ENCODE measurements around the gene DHRS2.
"Not testable (repeated sequence)": the region's sequence is repeated elsewhere in the genome, so short reads cannot be mapped to it uniquely, and the experiment has no call there.

DNA sequence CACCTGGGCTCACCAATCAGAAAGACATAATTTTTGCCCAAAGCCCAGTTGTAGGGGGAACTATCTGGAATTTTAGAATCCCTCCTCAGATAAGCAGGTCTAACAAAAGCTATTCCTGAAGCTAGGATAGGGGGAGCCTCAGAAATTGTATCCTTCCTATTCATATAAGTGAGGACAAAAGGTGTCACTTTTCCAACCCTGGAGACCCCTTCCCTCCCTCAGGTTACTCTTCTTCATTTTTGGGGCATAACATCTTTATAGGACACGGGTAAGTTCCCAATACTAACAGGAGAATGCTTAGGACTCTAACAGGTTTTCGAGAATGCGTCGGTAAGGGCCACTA is 1.1 kb downstream of the DHRS2 start:
- not testable (repeated sequence) for TF ChIP-seq CHD2 (IDR thresholded peaks at IDR 0.05; ENCODE audit: low read length, partially characterized antibody); BHLHE40 (IDR thresholded peaks at IDR 0.05; ENCODE audit: low read depth, low read length); HEYL (CRISPR knock-in tag; IDR thresholded peaks at IDR 0.05); MAX (IDR thresholded peaks at IDR 0.05)
- TF ChIP-seq, protein P1, sequence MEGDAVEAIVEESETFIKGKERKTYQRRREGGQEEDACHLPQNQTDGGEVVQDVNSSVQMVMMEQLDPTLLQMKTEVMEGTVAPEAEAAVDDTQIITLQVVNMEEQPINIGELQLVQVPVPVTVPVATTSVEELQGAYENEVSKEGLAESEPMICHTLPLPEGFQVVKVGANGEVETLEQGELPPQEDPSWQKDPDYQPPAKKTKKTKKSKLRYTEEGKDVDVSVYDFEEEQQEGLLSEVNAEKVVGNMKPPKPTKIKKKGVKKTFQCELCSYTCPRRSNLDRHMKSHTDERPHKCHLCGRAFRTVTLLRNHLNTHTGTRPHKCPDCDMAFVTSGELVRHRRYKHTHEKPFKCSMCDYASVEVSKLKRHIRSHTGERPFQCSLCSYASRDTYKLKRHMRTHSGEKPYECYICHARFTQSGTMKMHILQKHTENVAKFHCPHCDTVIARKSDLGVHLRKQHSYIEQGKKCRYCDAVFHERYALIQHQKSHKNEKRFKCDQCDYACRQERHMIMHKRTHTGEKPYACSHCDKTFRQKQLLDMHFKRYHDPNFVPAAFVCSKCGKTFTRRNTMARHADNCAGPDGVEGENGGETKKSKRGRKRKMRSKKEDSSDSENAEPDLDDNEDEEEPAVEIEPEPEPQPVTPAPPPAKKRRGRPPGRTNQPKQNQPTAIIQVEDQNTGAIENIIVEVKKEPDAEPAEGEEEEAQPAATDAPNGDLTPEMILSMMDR (IDR thresholded peaks at IDR 0.05), result not testable (repeated sequence)
